Frontal cortex (tissue), 4 donors: ENCODE results near the gene XRCC5. TPM values are rescaled to one million over a fixed set of nuclear protein-coding genes. Genes with fewer than 3 reads are reported as not detected.

Source experiments
- DNase-seq, 2 donors: peaks; one replicate each; pipeline ENCODE4 v3.0.0; 2012; ENCODE audit warnings: low spot score in 2 of 2
- FAIRE-seq: peaks from 2 replicates; lab custom pipeline; 2012; peaks lifted over from hg19 to GRCh38; lab: Jason Lieb, UNC
- total RNA-seq: library from RNA; depleted of rRNA; stranded (reverse); fragments of >200 nt; gene quantifications from one replicate; pipeline ENCODE4 v1.2.3, GENCODE V29; 2014
- donor health status: control.
- donor health status: control.
- donor health status: control.

The XRCC5 gene
- total RNA-seq, 1 donor from 2014 or later = 415 TPM

- FAIRE-seq (no peak), DNase-seq (no peak)
Measured at GRCh38 chr2:216215658-216216390, 106.7 kb downstream of the XRCC5 start.

GRCh38 chr2:216216951-216217903, 108.1 kb downstream of the XRCC5 start:
- FAIRE-seq = no peak

GRCh38 chr2:216217904-216218260, 108.7 kb downstream of the XRCC5 start:
- DNase-seq = no peak
- no peak for FAIRE-seq

More at GRCh38 chr2:216216951-216217903, 108.1 kb downstream of the XRCC5 start:
- peak in 1 of 2 donors; percentile 11 for DNase-seq

- FAIRE-seq = no peak
- no peak for DNase-seq
Measured at GRCh38 chr2:216219861-216220260, 110.7 kb downstream of the XRCC5 start.

GRCh38 chr2:216220976-216221375, 111.8 kb downstream of the XRCC5 start:
- DNase-seq (no peak), FAIRE-seq (no peak)

GRCh38 chr2:216221811-216222210, 112.7 kb downstream of the XRCC5 start:
- FAIRE-seq (no peak), DNase-seq (no peak)

GRCh38 chr2:216222650-216223352, 113.7 kb downstream of the XRCC5 start:
- DNase-seq (no peak), FAIRE-seq (no peak)

GRCh38 chr2:216224388-216224787, 115.2 kb downstream of the XRCC5 start:
- no peak for FAIRE-seq
- no peak for DNase-seq

GRCh38 chr2:216229277-216229914, 120.2 kb downstream of the XRCC5 start:
- FAIRE-seq (no peak), DNase-seq (no peak)

- no peak for FAIRE-seq
- no peak for DNase-seq
Measured at GRCh38 chr2:216231867-216232266, 122.7 kb downstream of the XRCC5 start.

GRCh38 chr2:216232721-216233120, 123.6 kb downstream of the XRCC5 start:
- no peak for FAIRE-seq

GRCh38 chr2:216233281-216233995, 124.3 kb downstream of the XRCC5 start:
- FAIRE-seq (no peak), DNase-seq (no peak)

More at GRCh38 chr2:216232721-216233120, 123.6 kb downstream of the XRCC5 start:
- no peak for DNase-seq

GRCh38 chr2:216234106-216234505, 125.0 kb downstream of the XRCC5 start:
- FAIRE-seq (no peak), DNase-seq (no peak)

GRCh38 chr2:216235462-216235861, 126.3 kb downstream of the XRCC5 start:
- DNase-seq (no peak), FAIRE-seq (no peak)

GRCh38 chr2:216235896-216236295, 126.7 kb downstream of the XRCC5 start:
- DNase-seq (no peak), FAIRE-seq (no peak)

- DNase-seq (no peak), FAIRE-seq (no peak)
Measured at GRCh38 chr2:216236486-216236885, 127.3 kb downstream of the XRCC5 start.

- FAIRE-seq (no peak), DNase-seq (no peak)
Measured at GRCh38 chr2:216242365-216242764, 133.2 kb downstream of the XRCC5 start.

GRCh38 chr2:216243026-216243425, 133.9 kb downstream of the XRCC5 start:
- FAIRE-seq (no peak), DNase-seq (no peak)

- FAIRE-seq (no peak), DNase-seq (no peak)
Measured at GRCh38 chr2:216245391-216245975, 136.3 kb downstream of the XRCC5 start.
